Measurements from ENCODE around the gene NEU4. TPM values are rescaled to one million over a fixed set of nuclear protein-coding genes. Genes with fewer than 3 reads are reported as not detected.
"Not testable (repeated sequence)": the region's sequence is repeated elsewhere in the genome, so short reads cannot be mapped to it uniquely, and the experiment has no call there.

NEU4 gene
- total RNA-seq, 1 donor from 2014 or later: 0.14 TPM

- Mint-ChIP-seq H3K4me3 (no peak overlapping the region), H3K27ac (ENCODE audit: unreplicated experiment) (no peak overlapping the region)
Measured at GRCh38 chr2:241818943-241819270, 9.9 kb downstream of the NEU4 start.

GRCh38 chr2:241819947-241820624 lies 11.1 kb downstream of the NEU4 start:
- H3K4me3 Mint-ChIP-seq; H3K27ac Mint-ChIP-seq (ENCODE audit: unreplicated experiment); DNase-seq (ENCODE audit: low read depth, low spot score): not testable (repeated sequence)
- Mint-ChIP-seq H3K36me3 (ENCODE audit: low read depth) (peaks cover 15% of the 10 kb centered on the region), H3K27me3 (ENCODE audit: low read depth) (peaks cover 16% of the 10 kb centered on the region), H3K9me3 (peaks cover 14% of the 10 kb centered on the region), H3K4me1 (peaks cover 12% of the 10 kb centered on the region)

More at GRCh38 chr2:241818943-241819270, 9.9 kb downstream of the NEU4 start:
- DNase-seq (ENCODE audit: low read depth, low spot score): no peak
- Mint-ChIP-seq H3K27me3 (ENCODE audit: low read depth) (peaks cover 10% of the 10 kb centered on the region), H3K9me3 (peaks cover 9% of the 10 kb centered on the region), H3K4me1 (peaks cover 12% of the 10 kb centered on the region), H3K36me3 (ENCODE audit: low read depth) (peaks cover 9% of the 10 kb centered on the region)
- no peak for TF ChIP-seq CTCF (conservative IDR thresholded peaks at IDR 0.05)

GRCh38 chr2:241820625-241821384 lies 11.8 kb downstream of the NEU4 start:
- Mint-ChIP-seq H3K4me1 (peaks cover 12% of the 10 kb centered on the region), H3K36me3 (ENCODE audit: low read depth) (peaks cover 19% of the 10 kb centered on the region), H3K27ac (ENCODE audit: unreplicated experiment) (no peak overlapping the region), H3K4me3 (no peak overlapping the region), H3K9me3 (peaks cover 18% of the 10 kb centered on the region), H3K27me3 (ENCODE audit: low read depth) (peaks cover 22% of the 10 kb centered on the region)
- no peak for DNase-seq (ENCODE audit: low read depth, low spot score)
- TF ChIP-seq CTCF (conservative IDR thresholded peaks at IDR 0.05): no peak

GRCh38 chr2:241821460-241822263 lies 12.7 kb downstream of the NEU4 start:
- no peak overlapping the region for H3K27ac Mint-ChIP-seq (ENCODE audit: unreplicated experiment)
- H3K36me3 Mint-ChIP-seq (ENCODE audit: low read depth): peaks cover 19% of the 10 kb centered on the region
- peaks cover 26% of the 10 kb centered on the region for H3K27me3 Mint-ChIP-seq (ENCODE audit: low read depth)
- DNase-seq (ENCODE audit: low read depth, low spot score): no peak
- peak overlapping the region; percentile 19 for H3K4me3 Mint-ChIP-seq
- H3K9me3 Mint-ChIP-seq: peaks cover 21% of the 10 kb centered on the region
- no peak for TF ChIP-seq CTCF (conservative IDR thresholded peaks at IDR 0.05)
- H3K4me1 Mint-ChIP-seq: peaks cover 12% of the 10 kb centered on the region

- no peak for DNase-seq (ENCODE audit: low read depth, low spot score)
- H3K27me3 Mint-ChIP-seq (ENCODE audit: low read depth): peaks cover 28% of the 10 kb centered on the region
- H3K4me1 Mint-ChIP-seq: peaks cover 12% of the 10 kb centered on the region
- H3K4me3 Mint-ChIP-seq: no peak overlapping the region
- H3K9me3 Mint-ChIP-seq: peaks cover 22% of the 10 kb centered on the region
- no peak for TF ChIP-seq CTCF (conservative IDR thresholded peaks at IDR 0.05)
- peaks cover 20% of the 10 kb centered on the region for H3K36me3 Mint-ChIP-seq (ENCODE audit: low read depth)
- H3K27ac Mint-ChIP-seq (ENCODE audit: unreplicated experiment): no peak overlapping the region
Measured at GRCh38 chr2:241822264-241822623, 13.3 kb downstream of the NEU4 start.

GRCh38 chr2:241823531-241824437 lies 14.8 kb downstream of the NEU4 start:
- H3K4me3 Mint-ChIP-seq: peak overlapping the region; percentile 76
- not testable (repeated sequence) for H3K27ac Mint-ChIP-seq (ENCODE audit: unreplicated experiment); DNase-seq (ENCODE audit: low read depth, low spot score)
- peaks cover 22% of the 10 kb centered on the region for H3K36me3 Mint-ChIP-seq (ENCODE audit: low read depth)
- peaks cover 27% of the 10 kb centered on the region for H3K9me3 Mint-ChIP-seq
- H3K27me3 Mint-ChIP-seq (ENCODE audit: low read depth): peaks cover 31% of the 10 kb centered on the region
- peaks cover 12% of the 10 kb centered on the region for H3K4me1 Mint-ChIP-seq
